SW 1271 (cell line): Measurements from ENCODE around the gene FAM193A.
"Not testable (repeated sequence)": the region's sequence is repeated elsewhere in the genome, so short reads cannot be mapped to it uniquely, and the experiment has no call there.

Experiments
- DNase-seq, 2 experiments: peaks; one replicate each; lab custom pipeline; 2025; lab: John Stamatoyannopoulos, UW

FAM193A gene

GRCh38 chr4:2516635-2517034 lies 19.8 kb upstream of the FAM193A start:
- DNase-seq: no peak

GRCh38 chr4:2526559-2526958 lies 9.9 kb upstream of the FAM193A start:
- no peak for DNase-seq

GRCh38 chr4:2534904-2535375 lies 1.5 kb upstream of the FAM193A start:
- DNase-seq: no peak

GRCh38 chr4:2535376-2536192 lies 863 bp upstream of the FAM193A start:
- DNase-seq: no peak

- DNase-seq: no peak
These were observed 774 bp downstream of the FAM193A start for GRCh38 chr4:2537011-2537830.

GRCh38 chr4:2543580-2544191 lies 7.2 kb downstream of the FAM193A start:
- not testable (repeated sequence) for DNase-seq

- no peak for DNase-seq
These were observed 9.0 kb downstream of the FAM193A start for GRCh38 chr4:2545321-2546013.

GRCh38 chr4:2546286-2546823 lies 9.9 kb downstream of the FAM193A start:
- no peak for DNase-seq

GRCh38 chr4:2546961-2547691 lies 10.7 kb downstream of the FAM193A start:
- DNase-seq: not testable (repeated sequence)

- DNase-seq: no peak
These were observed 14.7 kb downstream of the FAM193A start for GRCh38 chr4:2551118-2551517.

- DNase-seq: no peak
These were observed 16.4 kb downstream of the FAM193A start for GRCh38 chr4:2552806-2553205.

GRCh38 chr4:2558301-2558700 lies 21.9 kb downstream of the FAM193A start:
- DNase-seq: no peak

- DNase-seq: no peak
These were observed 23.7 kb downstream of the FAM193A start for GRCh38 chr4:2560167-2560566.

GRCh38 chr4:2565533-2565932 lies 29.1 kb downstream of the FAM193A start:
- DNase-seq: no peak

GRCh38 chr4:2570036-2570435 lies 33.6 kb downstream of the FAM193A start:
- no peak for DNase-seq

GRCh38 chr4:2570551-2571222 lies 34.2 kb downstream of the FAM193A start:
- no peak for DNase-seq

GRCh38 chr4:2572076-2572475 lies 35.6 kb downstream of the FAM193A start:
- no peak for DNase-seq

GRCh38 chr4:2572866-2573265 lies 36.4 kb downstream of the FAM193A start:
- no peak for DNase-seq

GRCh38 chr4:2574009-2574408 lies 37.6 kb downstream of the FAM193A start:
- no peak for DNase-seq

- no peak for DNase-seq
These were observed 38.4 kb downstream of the FAM193A start for GRCh38 chr4:2574863-2575262.
